ENCODE measurements around the gene TTC27.

DNA sequence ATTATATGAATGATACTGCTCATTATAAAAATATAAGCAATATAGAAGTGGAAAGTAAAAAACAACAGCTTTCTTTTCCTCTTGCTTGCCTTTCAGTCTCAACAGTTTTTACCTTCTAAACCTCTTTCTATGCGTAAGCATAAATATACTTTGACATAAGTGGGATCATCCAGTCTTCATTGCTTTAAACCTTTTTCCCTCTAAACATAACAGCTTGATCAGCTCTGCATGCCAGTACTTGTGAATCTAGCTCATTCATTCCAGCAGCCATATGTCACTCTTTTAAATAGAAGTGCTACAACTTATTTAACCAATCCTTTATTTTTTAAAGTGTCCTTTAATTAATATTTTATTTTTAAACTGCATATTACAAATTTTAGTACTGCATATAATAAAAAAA, 88.1 kb downstream of the TTC27 start:
- TF ChIP-seq SP1 (IDR thresholded peaks at IDR 0.05) (no peak), FOXM1 (IDR thresholded peaks at IDR 0.05; ENCODE audit: borderline replicate concordance) (no peak), L3MBTL2 (conservative IDR thresholded peaks at IDR 0.05) (no peak), FOXK2 (IDR thresholded peaks at IDR 0.05) (no peak), ARNT (IDR thresholded peaks at IDR 0.05) (no peak), SUZ12 (IDR thresholded peaks at IDR 0.05) (no peak), ZNF384 (IDR thresholded peaks at IDR 0.05) (no peak), BHLHE40 (IDR thresholded peaks at IDR 0.05; ENCODE audit: borderline replicate concordance) (no peak), NFRKB (IDR thresholded peaks at IDR 0.05) (no peak), TARDBP (IDR thresholded peaks at IDR 0.05) (no peak), FOXA1 (IDR thresholded peaks at IDR 0.05) (no peak), ELF4 (IDR thresholded peaks at IDR 0.05) (no peak)
- TF ChIP-seq, protein P1, sequence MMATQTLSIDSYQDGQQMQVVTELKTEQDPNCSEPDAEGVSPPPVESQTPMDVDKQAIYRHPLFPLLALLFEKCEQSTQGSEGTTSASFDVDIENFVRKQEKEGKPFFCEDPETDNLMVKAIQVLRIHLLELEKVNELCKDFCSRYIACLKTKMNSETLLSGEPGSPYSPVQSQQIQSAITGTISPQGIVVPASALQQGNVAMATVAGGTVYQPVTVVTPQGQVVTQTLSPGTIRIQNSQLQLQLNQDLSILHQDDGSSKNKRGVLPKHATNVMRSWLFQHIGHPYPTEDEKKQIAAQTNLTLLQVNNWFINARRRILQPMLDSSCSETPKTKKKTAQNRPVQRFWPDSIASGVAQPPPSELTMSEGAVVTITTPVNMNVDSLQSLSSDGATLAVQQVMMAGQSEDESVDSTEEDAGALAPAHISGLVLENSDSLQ (IDR thresholded peaks at IDR 0.05), result no peak

Data from HEK293T (cell line).